ENCODE results near the gene SMCP.

DNA sequence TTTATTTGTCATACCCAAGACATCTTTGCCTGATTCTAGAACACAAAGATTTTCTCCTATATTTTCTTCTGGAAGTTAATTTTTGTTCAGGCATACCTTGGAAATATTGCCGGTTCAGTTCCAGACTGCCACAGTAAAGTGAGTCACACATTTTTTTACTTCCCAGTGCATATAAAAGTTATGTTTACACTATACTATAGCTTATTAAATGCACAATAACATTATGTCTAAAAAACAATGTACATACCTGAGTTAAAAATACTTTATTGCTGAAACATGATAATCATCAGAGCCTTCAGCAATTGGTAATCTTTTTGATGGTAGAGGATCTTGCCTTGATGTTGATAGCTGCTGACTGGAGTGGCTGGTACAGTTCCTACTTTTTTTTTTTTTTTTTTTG is 10.0 kb downstream of the SMCP start:
- TF ChIP-seq EZH2 (IDR thresholded peaks at IDR 0.05; ENCODE audit: borderline replicate concordance, insufficient read depth, low read depth, low read length, poor library complexity, severe bottlenecking): no peak
- TF ChIP-seq, protein P1, sequence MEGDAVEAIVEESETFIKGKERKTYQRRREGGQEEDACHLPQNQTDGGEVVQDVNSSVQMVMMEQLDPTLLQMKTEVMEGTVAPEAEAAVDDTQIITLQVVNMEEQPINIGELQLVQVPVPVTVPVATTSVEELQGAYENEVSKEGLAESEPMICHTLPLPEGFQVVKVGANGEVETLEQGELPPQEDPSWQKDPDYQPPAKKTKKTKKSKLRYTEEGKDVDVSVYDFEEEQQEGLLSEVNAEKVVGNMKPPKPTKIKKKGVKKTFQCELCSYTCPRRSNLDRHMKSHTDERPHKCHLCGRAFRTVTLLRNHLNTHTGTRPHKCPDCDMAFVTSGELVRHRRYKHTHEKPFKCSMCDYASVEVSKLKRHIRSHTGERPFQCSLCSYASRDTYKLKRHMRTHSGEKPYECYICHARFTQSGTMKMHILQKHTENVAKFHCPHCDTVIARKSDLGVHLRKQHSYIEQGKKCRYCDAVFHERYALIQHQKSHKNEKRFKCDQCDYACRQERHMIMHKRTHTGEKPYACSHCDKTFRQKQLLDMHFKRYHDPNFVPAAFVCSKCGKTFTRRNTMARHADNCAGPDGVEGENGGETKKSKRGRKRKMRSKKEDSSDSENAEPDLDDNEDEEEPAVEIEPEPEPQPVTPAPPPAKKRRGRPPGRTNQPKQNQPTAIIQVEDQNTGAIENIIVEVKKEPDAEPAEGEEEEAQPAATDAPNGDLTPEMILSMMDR (IDR thresholded peaks at IDR 0.05): no peak
